IMR-90 (cell line): ENCODE measurements around the gene ZCCHC24. TPM values are rescaled to one million over a fixed set of nuclear protein-coding genes. Genes with fewer than 3 reads are reported as not detected.

Experiments
- ATAC-seq: fragments of 200-7000 bp; cut with Tn5 transposase; 2 replicates; pipeline ENCODE4 v1.9.1; 2020; ENCODE audit warnings: low read depth, mild to moderate bottlenecking, moderate library complexity
- BruUV-seq: library from RNA; stranded (reverse); fragments of 400-500 nt; replicated peaks from 2 replicates; lab custom pipeline; 2021; lab: Mats Ljungman, UMichigan
- CTCF ChIA-PET: fragments of 300-600 bp; formaldehyde crosslinking; extraction: SDS; loops from one replicate; lab custom pipeline; 2021; ENCODE audit warnings: antibody characterized with exemption; lab: Yijun Ruan, JAX
- POLR2A ChIA-PET: fragments of 300-600 bp; sonication (Branson Sonifier 250); formaldehyde crosslinking; loops from one replicate; lab custom pipeline; 2022; ENCODE audit warnings: antibody characterized with exemption; ENCODE audit not compliant: unreplicated experiment; lab: Charles Lee
- DNase-seq: peaks from one replicate; pipeline ENCODE4 v3.0.0; 2013
- H2AFZ ChIP-seq: replicated peaks from 2 replicates; pipeline ENCODE3; 2013; ENCODE audit warnings: low read length, mild to moderate bottlenecking; ENCODE audit not compliant: poor library complexity
- H2AK5ac ChIP-seq: 2 replicates; pipeline ENCODE4 v1.6.1; 2013; ENCODE audit warnings: low read depth, low read length, inconsistent platforms
- H2AK9ac ChIP-seq: replicated peaks from 2 replicates; pipeline ENCODE3; 2013; ENCODE audit warnings: mild to moderate bottlenecking, low read depth, low read length, moderate library complexity; ENCODE audit not compliant: poor library complexity
- H2BK120ac ChIP-seq: 2 replicates; pipeline ENCODE4 v1.6.1; 2013; ENCODE audit warnings: low read depth, low read length, inconsistent platforms
- H2BK15ac ChIP-seq: 3 replicates; pipeline ENCODE4 v1.6.1; 2013; ENCODE audit warnings: low read depth, low read length, inconsistent platforms
- H2BK20ac ChIP-seq: 2 replicates; pipeline ENCODE4 v1.6.1; 2013; ENCODE audit warnings: low read depth, mild to moderate bottlenecking, inconsistent platforms, low read length, moderate library complexity
- H2BK5ac ChIP-seq: 2 replicates; pipeline ENCODE4 v1.6.1; 2013; ENCODE audit warnings: mild to moderate bottlenecking, low read depth, low read length, inconsistent platforms; ENCODE audit not compliant: poor library complexity, severe bottlenecking
- H3K14ac ChIP-seq: replicated peaks from 2 replicates; pipeline ENCODE4 v1.6.1; 2013; ENCODE audit warnings: low read depth, low read length, inconsistent platforms
- H3K18ac ChIP-seq: 2 replicates; pipeline ENCODE4 v1.6.1; 2013; ENCODE audit warnings: low read depth, low read length, control low read depth
- H3K23ac ChIP-seq: 2 replicates; pipeline ENCODE4 v1.6.1; 2013; ENCODE audit warnings: low read depth, low read length, inconsistent platforms
- H3K27ac ChIP-seq: 2 replicates; pipeline ENCODE4 v1.5.1; 2013; ENCODE audit warnings: mild to moderate bottlenecking, control low read depth, low read length; ENCODE audit not compliant: insufficient read depth
- H3K27me3 ChIP-seq: 2 replicates; pipeline ENCODE4 v1.6.1; 2013; ENCODE audit warnings: low read length; ENCODE audit not compliant: control insufficient read depth, insufficient read depth
- H3K36me3 ChIP-seq: 2 replicates; pipeline ENCODE4 v1.6.1; 2013; ENCODE audit warnings: low read length, mixed read lengths; ENCODE audit not compliant: control insufficient read depth, insufficient read depth
- H3K4ac ChIP-seq: 2 replicates; pipeline ENCODE4 v1.6.1; 2013; ENCODE audit warnings: low read depth, low read length, inconsistent platforms
- H3K4me1 ChIP-seq: 2 replicates; pipeline ENCODE4 v1.6.1; 2013; ENCODE audit warnings: low read length, mixed read lengths; ENCODE audit not compliant: control insufficient read depth, insufficient read depth
- H3K4me2 ChIP-seq: 2 replicates; pipeline ENCODE4 v1.6.1; 2013; ENCODE audit warnings: low read depth, mild to moderate bottlenecking, control low read depth, low read length, moderate library complexity
- H3K4me3 ChIP-seq: 2 replicates; pipeline ENCODE4 v1.5.1; 2013; ENCODE audit warnings: low read depth, mild to moderate bottlenecking, control low read depth, low read length, moderate library complexity; ENCODE audit not compliant: insufficient read depth
- H3K56ac ChIP-seq: 2 replicates; pipeline ENCODE4 v1.6.1; 2013; ENCODE audit warnings: low read length, inconsistent platforms; ENCODE audit not compliant: insufficient read depth; ENCODE audit errors: extremely low read depth
- H3K79me1 ChIP-seq, 2 experiments: 2 replicates each; pipeline ENCODE4 v1.6.1; 2013; ENCODE audit warnings: low read length in 2 of 2, inconsistent platforms in 1 of 2, low read depth in 1 of 2
- H3K9ac ChIP-seq: 2 replicates; pipeline ENCODE4 v1.6.1; 2013; ENCODE audit warnings: low read depth, low read length, control low read depth
- H3K9me1 ChIP-seq: 2 replicates; pipeline ENCODE4 v1.6.1; 2013; ENCODE audit warnings: low read length, inconsistent platforms; ENCODE audit not compliant: insufficient read depth
- H3K9me3 ChIP-seq: 2 replicates; pipeline ENCODE4 v1.6.1; 2013; ENCODE audit warnings: low read length; ENCODE audit not compliant: control insufficient read depth, insufficient read depth
- H4K20me1 ChIP-seq: 2 replicates; pipeline ENCODE4 v1.6.1; 2013; ENCODE audit warnings: low read length, inconsistent platforms; ENCODE audit not compliant: insufficient read depth
- H4K5ac ChIP-seq: 2 replicates; pipeline ENCODE4 v1.6.1; 2013; ENCODE audit warnings: mild to moderate bottlenecking, low read depth, low read length, control low read depth
- H4K8ac ChIP-seq, 2 experiments: 2 replicates each; pipeline ENCODE4 v1.6.1; 2013; ENCODE audit warnings: low read depth in 2 of 2, low read length in 2 of 2, control low read depth in 1 of 2, inconsistent platforms in 1 of 2
- H4K91ac ChIP-seq: 2 replicates; pipeline ENCODE4 v1.6.1; 2013; ENCODE audit warnings: low read depth, low read length, inconsistent platforms; ENCODE audit not compliant: insufficient read depth
- BHLHE40 ChIP-seq: fragments of 150-350 bp; IDR thresholded peaks from 2 replicates; pipeline ENCODE4 v1.6.1; 2016; ENCODE audit warnings: mild to moderate bottlenecking, low read depth, low read length
- CEBPB ChIP-seq: IDR thresholded peaks from 2 replicates; pipeline ENCODE4 v1.6.1; 2012; ENCODE audit warnings: low read depth, low read length, improper control_type of control experiment
- CTCF ChIP-seq: conservative IDR thresholded peaks from 2 replicates; pipeline ENCODE4 v1.5.1; 2012; ENCODE audit warnings: mild to moderate bottlenecking, low read depth, low read length, improper control_type of control experiment
- FOS ChIP-seq: fragments of 150-350 bp; IDR thresholded peaks from 2 replicates; pipeline ENCODE4 v1.6.1; 2016; ENCODE audit warnings: low read depth, low read length
- MAZ ChIP-seq: IDR thresholded peaks from 2 replicates; pipeline ENCODE4 v1.6.1; 2012; ENCODE audit warnings: low read depth, mild to moderate bottlenecking, low read length, improper control_type of control experiment, moderate library complexity, borderline replicate concordance
- MXI1 ChIP-seq: IDR thresholded peaks from 2 replicates; pipeline ENCODE4 v1.6.1; 2012; ENCODE audit warnings: low read depth, mild to moderate bottlenecking, low read length, moderate library complexity, borderline replicate concordance
- NFE2L2 ChIP-seq: fragments of 150-350 bp; IDR thresholded peaks from 2 replicates; pipeline ENCODE4 v1.6.1; 2016; ENCODE audit warnings: low read depth, mild to moderate bottlenecking, low read length
- POLR2A ChIP-seq: IDR thresholded peaks from 2 replicates; pipeline ENCODE4 v1.6.1; 2012; ENCODE audit warnings: mild to moderate bottlenecking, low read depth, low read length
- RCOR1 ChIP-seq: IDR thresholded peaks from 2 replicates; pipeline ENCODE4 v1.6.1; 2012; ENCODE audit warnings: mild to moderate bottlenecking, low read length, improper control_type of control experiment; ENCODE audit not compliant: insufficient replicate concordance
- SMC3 ChIP-seq: fragments of 150-350 bp; IDR thresholded peaks from 2 replicates; pipeline ENCODE4 v1.6.1; 2016; ENCODE audit warnings: low read depth, mild to moderate bottlenecking, antibody characterized with exemption, low read length, moderate library complexity
- WGBS, 2 experiments: methylation state at CpG; one replicate each; pipeline versions ENCODE4 v1.1.5 to v1.1.7; 2013; ENCODE audit warnings: missing lambda C conversion rate in 2 of 2; ENCODE audit not compliant: insufficient read length in 1 of 2; ENCODE audit errors: extremely low coverage in 2 of 2; 5-methylcytosine and 5-hydroxymethylcytosine counted together
- dilution Hi-C: fragments of 300-500 bp; cut with HindIII; formaldehyde crosslinking; loops from one replicate; pipeline ENCODE4 v1.14.3; 2018; ENCODE audit warnings: low sequenced_read_pairs; ENCODE audit not compliant: unreplicated experiment
- in situ Hi-C: fragments of 300-500 bp; cut with MboI; formaldehyde crosslinking; loops from 3 replicates; pipeline ENCODE4 v1.14.3; 2019; ENCODE audit warnings: low sequenced_read_pairs, inconsistent platforms, mixed read lengths
- intact Hi-C: fragments of 100-400 bp; cut with micrococcal nuclease; formaldehyde crosslinking; loops from 2 replicates; pipeline ENCODE4 v1.10.0; 2022
- polyA plus RNA-seq, 3 experiments: library from polyadenylated mRNA; depleted of rRNA; stranded (reverse); fragments of >200 nt; gene quantifications; 2 replicates each; pipeline ENCODE4 v1.2.3, GENCODE V29; 2012; ENCODE audit warnings: low replicate concordance in 1 of 3
- total RNA-seq: library from RNA; depleted of rRNA; stranded (reverse); fragments of >200 nt; gene quantifications from 2 replicates; pipeline ENCODE4 v1.2.3, GENCODE V29; 2012
- TF ChIP-seq, protein P1 (sequence below): fragments of 150-350 bp; IDR thresholded peaks from 2 replicates; pipeline ENCODE4 v1.6.1; 2017; ENCODE audit warnings: mild to moderate bottlenecking, antibody characterized with exemption, low read length, low read depth

The ZCCHC24 gene
- total and polyA plus RNA-seq, 2 of the 4 experiments (the other 2 are of a cell fraction), result 15.1 to 25.9 TPM

GRCh38 chr10:79374312-79375191 is 70.9 kb downstream of the ZCCHC24 start (continued):
- TF ChIP-seq FOS, result no peak
- TF ChIP-seq POLR2A, result peak; percentile 53; the same call in 1 of the 2 replicates
- peak; percentile 96 for TF ChIP-seq SMC3
- TF ChIP-seq BHLHE40, result no peak

- Histone ChIP-seq H4K8ac (no peak overlapping the region), H3K27ac (no peak overlapping the region), H2BK120ac (no peak overlapping the region), H2BK20ac (no peak overlapping the region), H3K23ac (no peak overlapping the region), H3K9ac (no peak overlapping the region), H4K5ac (no peak overlapping the region), H3K36me3 (no peaks in the 10 kb centered on the region), H3K4me3 (no peak overlapping the region), H3K18ac (no peak overlapping the region), H4K20me1 (no peaks in the 10 kb centered on the region), H2AFZ (no peak overlapping the region), H3K79me1 (no peaks in the 10 kb centered on the region), H3K56ac (no peak overlapping the region), H4K91ac (no peak overlapping the region), H2BK5ac (no peak overlapping the region), H3K4me2 (no peak overlapping the region), H3K14ac (no peak overlapping the region), H3K4ac (no peak overlapping the region), H3K27me3 (no peaks in the 10 kb centered on the region), H3K9me1 (peaks cover 16% of the 10 kb centered on the region), H2AK9ac (no peak overlapping the region), H3K4me1 (peaks cover 12% of the 10 kb centered on the region), H2AK5ac (no peak overlapping the region), H3K9me3 (peaks cover 2% of the 10 kb centered on the region; the same call in 1 of the 2 replicates), H2BK15ac (no peak overlapping the region)
- no CpG with 5 or more reads among the region's 4 CpGs for WGBS, 2 experiments
- no peak for DNase-seq
- intact Hi-C loops, result loop anchor here (10.0 kb wide), 1 partner anchor 162 kb away; no protein-coding TSS in a partner anchor
- POLR2A ChIA-PET, result no interaction called here
- CTCF ChIA-PET, result no interaction called here
- dilution Hi-C loops, result no loop called here
- in situ Hi-C loops, result loop anchor here (10.0 kb wide), 2 partner anchors 232 to 552 kb away; no protein-coding TSS in a partner anchor
- TF ChIP-seq MXI1 (no peak), CTCF (no peak), RCOR1 (no peak), CEBPB (no peak), SMC3 (no peak), NFE2L2 (no peak), MAZ (no peak)
- TF ChIP-seq, protein P1, sequence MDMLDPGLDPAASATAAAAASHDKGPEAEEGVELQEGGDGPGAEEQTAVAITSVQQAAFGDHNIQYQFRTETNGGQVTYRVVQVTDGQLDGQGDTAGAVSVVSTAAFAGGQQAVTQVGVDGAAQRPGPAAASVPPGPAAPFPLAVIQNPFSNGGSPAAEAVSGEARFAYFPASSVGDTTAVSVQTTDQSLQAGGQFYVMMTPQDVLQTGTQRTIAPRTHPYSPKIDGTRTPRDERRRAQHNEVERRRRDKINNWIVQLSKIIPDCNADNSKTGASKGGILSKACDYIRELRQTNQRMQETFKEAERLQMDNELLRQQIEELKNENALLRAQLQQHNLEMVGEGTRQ, result no peak
- no peak for ATAC-seq
- BruUV-seq, result no TSS peak
These were observed 72.6 kb downstream of the ZCCHC24 start for GRCh38 chr10:79372871-79373270.
